Heart right ventricle (tissue), 16 donors: Measurements from ENCODE around the gene TRIM59. TPM values are rescaled to one million over a fixed set of nuclear protein-coding genes. Genes with fewer than 3 reads are reported as not detected.

Experiments
- ATAC-seq, 8 donors: fragments of 200-7000 bp; cut with Tn5 transposase; one replicate each; pipeline ENCODE4 v1.9.1; 2020; ENCODE audit warnings: mild to moderate bottlenecking in 8 of 8, moderate library complexity in 8 of 8, moderate number of reproducible peaks in 1 of 8
- DNase-seq, 2 donors: peaks; one replicate each; pipeline ENCODE4 v3.0.0-alpha.2; 2020
- H3K27ac ChIP-seq, 10 donors: fragments of 200-600 bp; sonication (generic) in 2 of 10; one replicate each; pipeline versions ENCODE4 v1.5.0 to v1.8.0; 2020 to 2022; ENCODE audit warnings: mild to moderate bottlenecking in 3 of 10
- H3K27me3 ChIP-seq, 7 donors: fragments of 200-600 bp; one replicate each; pipeline ENCODE4 v1.8.0; 2021 to 2022; ENCODE audit warnings: mild to moderate bottlenecking in 2 of 7
- H3K36me3 ChIP-seq, 9 donors: fragments of 200-600 bp; sonication (generic) in 1 of 9; one replicate each; pipeline versions ENCODE4 v1.5.0 to v1.8.0; 2020 to 2022; ENCODE audit warnings: mild to moderate bottlenecking in 2 of 9
- H3K4me1 ChIP-seq, 9 donors: fragments of 200-600 bp; sonication (generic) in 1 of 9; one replicate each; pipeline versions ENCODE4 v1.5.0 to v1.8.0; 2020 to 2022; ENCODE audit warnings: mild to moderate bottlenecking in 4 of 9
- H3K4me3 ChIP-seq, 10 donors: fragments of 200-600 bp; sonication (generic) in 2 of 10; one replicate each; pipeline versions ENCODE4 v1.5.0 to v1.8.0; 2020 to 2022; ENCODE audit warnings: mild to moderate bottlenecking in 7 of 10, moderate library complexity in 2 of 10
- H3K9me3 ChIP-seq, 11 donors: fragments of 200-600 bp in 10 of 11; sonication (generic) in 2 of 11; one replicate each; pipeline versions ENCODE4 v1.5.0 to v1.8.0; 2013 to 2022; ENCODE audit warnings: mild to moderate bottlenecking in 2 of 11, control low read depth in 1 of 11, moderate library complexity in 1 of 11
- CTCF ChIP-seq, 9 donors: fragments of 200-600 bp; sonication (generic) in 2 of 9; IDR thresholded peaks; one replicate each; pipeline versions ENCODE4 v1.5.0 to v1.8.0; 2021 to 2022; ENCODE audit warnings: antibody characterized with exemption in 9 of 9, mild to moderate bottlenecking in 5 of 9, moderate library complexity in 1 of 9
- WGBS, 2 donors: extraction: QIAGEN DNeasy Blood & Tissue Kit; methylation state at CpG; one replicate each; pipeline ENCODE4 v1.1.7; 2013; ENCODE audit warnings: inconsistent platforms in 1 of 2; 5-methylcytosine and 5-hydroxymethylcytosine counted together
- intact Hi-C, 10 donors: fragments of 100-400 bp; cut with DNase I; formaldehyde crosslinking; loops; one replicate each; pipeline versions ENCODE4 v1.11.1 to v1.14.2; 2022
- microRNA-seq, 2 donors: library from miRNA; unstranded; fragments of <30 nt; microRNA quantifications; one replicate each; pipeline ENCODE4 v1.2.0, GENCODE V29; 2021
- polyA plus RNA-seq, 2 donors: library from polyadenylated mRNA; stranded (reverse); fragments of 200-250 nt; gene quantifications; one replicate each; pipeline ENCODE4 v1.2.3, GENCODE V29; 2013
- total RNA-seq, 10 donors: library from RNA; stranded (reverse); fragmentation: NEBNext Ultra II Directional in 3 of 10; extraction: Animal tissue kit (Norgen Biotek cat#: 25700) in 3 of 10; gene quantifications; one replicate each; pipeline versions ENCODE4 v1.2.1 to v1.2.4, GENCODE V29; 2021 to 2023
- donor health status: Arrhythmogenic right ventricular cardiomyopathy.
- donor health status: ischemic (EF 13 %, LVEDD 7.1; RV severe dilation, severe dysfunction).
- donor health status: healthy with polysubstance abuse.
- donor health status: DM: no; HTN: yes; CAD: no.
- donor health status: DM: no; HTN: no; CAD: no.
- donor health status: ischemic (EF 25% LVEDD 6.9; RV normal size, moderate dysfunction).
- donor health status: ischemic (EF 25% LVEDD 5.7; RV mildly dilated, moderate dysfunction).
- donor health status: healthy.
- donor health status: DM: yes; HTN: yes; CAD: no.
- donor health status: Ischemic cardiomyopathy.
- donor health status: ischemic (EF 35%, LVEDD 5.7; RV mildly dilated, moderate dysfunction).
- donor health status: nonischemic (EF 11% LVEDD 7.7; RV severe dilation, severe dysfunction).
- donor health status: DM: yes; HTN: yes; CAD: no.
- donor health status: PGD.
- donor health status: ischemic (EF 29% LVEDD 5.4; RV normal size, mild dysfunction).
- donor health status: nonischemic (EF 23%, LVEDD 6.1; RV moderate dilation, normal function).

Gene TRIM59
- total and polyA plus RNA-seq, 12 donors, result 0.10 to 2.8 (median 0.32) TPM; not detected in 1

GRCh38 chr3:160394009-160394392 lies 55.6 kb downstream of the TRIM59 start:
- Histone ChIP-seq H3K4me1 (peaks cover 2 to 10% (median 8%) of the 10 kb centered on the region in 9 donors), H3K27ac (no peak overlapping the region), H3K4me3 (no peak overlapping the region), H3K9me3 (no peaks in the 10 kb centered on the region), H3K27me3 (no peaks in the 10 kb centered on the region), H3K36me3 (no peaks in the 10 kb centered on the region)
- DNase-seq (no peak), ATAC-seq (no peak)
- intact Hi-C loops, result no loop called here
- 79 to 81% methylated on average over 3 of the region's 3 CpGs for WGBS, 2 donors
- no peak for TF ChIP-seq CTCF (IDR thresholded peaks at IDR 0.05)

- Histone ChIP-seq H3K9me3 (no peaks in the 10 kb centered on the region), H3K36me3 (no peaks in the 10 kb centered on the region), H3K4me3 (no peak overlapping the region), H3K27me3 (no peaks in the 10 kb centered on the region), H3K27ac (no peak overlapping the region), H3K4me1 (peaks cover 2 to 8% (median 5%) of the 10 kb centered on the region in 9 donors)
- intact Hi-C loops, result no loop called here
- 47 to 59% methylated on average over 2 of the region's 2 CpGs for WGBS, 2 donors
- DNase-seq (no peak), ATAC-seq (no peak)
- TF ChIP-seq CTCF (IDR thresholded peaks at IDR 0.05), result no peak
Measured at GRCh38 chr3:160393346-160394008, 56.1 kb downstream of the TRIM59 start.

- intact Hi-C loops, result no loop called here
- ATAC-seq (no peak), DNase-seq (no peak)
- TF ChIP-seq CTCF (IDR thresholded peaks at IDR 0.05), result no peak
- H3K9me3 ChIP-seq, result no peaks in the 10 kb centered on the region
- no peaks in the 10 kb centered on the region for H3K27me3 ChIP-seq
- no peak overlapping the region for H3K4me3 ChIP-seq
- no peak overlapping the region for H3K27ac ChIP-seq
- H3K4me1 ChIP-seq, result peaks cover 0 to 2% (median 0%) of the 10 kb centered on the region in 9 donors
- no peaks in the 10 kb centered on the region for H3K36me3 ChIP-seq
Measured at GRCh38 chr3:160392798-160393197, 56.8 kb downstream of the TRIM59 start.

- H3K27ac ChIP-seq, result no peak overlapping the region
- no peaks in the 10 kb centered on the region for H3K4me1 ChIP-seq
- WGBS, 2 donors, result 92 to 95% methylated on average over 3 of the region's 3 CpGs
- TF ChIP-seq CTCF (IDR thresholded peaks at IDR 0.05), result no peak
- intact Hi-C loops, result no loop called here
- H3K36me3 ChIP-seq, result no peaks in the 10 kb centered on the region
- ATAC-seq, result no peak
- no peaks in the 10 kb centered on the region for H3K27me3 ChIP-seq
- no peak overlapping the region for H3K4me3 ChIP-seq
- DNase-seq, result no peak
- no peaks in the 10 kb centered on the region for H3K9me3 ChIP-seq
Measured at GRCh38 chr3:160390565-160391138, 58.9 kb downstream of the TRIM59 start.

Small RNA genes lying within 50 kb of the gene (microRNA-seq; reads per million reads assigned to microRNA genes)
- gene MIR15B, result 834 to 1,516 reads per million in 2 donors
- 237 to 405 reads per million in 2 donors for gene MIR16-2

Other genes with a start within 250 kb of the TRIM59 start
- gene C3orf80, start 224.4 kb downstream of the TRIM59 start, total RNA-seq, result under 1 TPM in 8 of 10 donors, not detected in 2; 0.09 to 0.70 (median 0.19) TPM
- gene C3orf80, start 224.4 kb downstream of the TRIM59 start, polyA plus RNA-seq, result under 1 TPM in 1 of 2 donors, not detected in 1; 0.10 TPM
- 10 to 100 TPM in 9 of 10 donors, 1 to 10 TPM in 1; 6.9 to 16.3 (median 14.4) TPM for gene IFT80, start 50.6 kb downstream of the TRIM59 start, total RNA-seq
- gene IFT80, start 50.6 kb downstream of the TRIM59 start, polyA plus RNA-seq, result 10 to 100 TPM in 1 of 2 donors, 1 to 10 TPM in 1; 5.3 to 14.4 TPM
- gene SMC4, start 50.1 kb downstream of the TRIM59 start, total RNA-seq, result 10 to 100 TPM; 10.6 to 36.2 (median 17.3) TPM
- 10 to 100 TPM in 1 of 2 donors, 1 to 10 TPM in 1; 8.9 to 38.6 TPM for gene SMC4, start 50.1 kb downstream of the TRIM59 start, polyA plus RNA-seq
- gene KPNA4, start 115.8 kb upstream of the TRIM59 start, total RNA-seq, result 100 to 1,000 TPM; 110 to 190 (median 151) TPM
- gene KPNA4, start 115.8 kb upstream of the TRIM59 start, polyA plus RNA-seq, result 10 to 100 TPM; 21.6 to 21.7 TPM
- gene ARL14, start 227.4 kb upstream of the TRIM59 start, total RNA-seq, result not detected
- gene ARL14, start 227.4 kb upstream of the TRIM59 start, polyA plus RNA-seq, result not detected